Measurements from ENCODE around the gene FANCC. TPM values are rescaled to one million over a fixed set of nuclear protein-coding genes. Genes with fewer than 3 reads are reported as not detected.

Gene FANCC
- total and polyA plus RNA-seq, 2 of the 4 experiments (the other 2 are of a cell fraction), result 4.7 to 6.3 TPM

DNA sequence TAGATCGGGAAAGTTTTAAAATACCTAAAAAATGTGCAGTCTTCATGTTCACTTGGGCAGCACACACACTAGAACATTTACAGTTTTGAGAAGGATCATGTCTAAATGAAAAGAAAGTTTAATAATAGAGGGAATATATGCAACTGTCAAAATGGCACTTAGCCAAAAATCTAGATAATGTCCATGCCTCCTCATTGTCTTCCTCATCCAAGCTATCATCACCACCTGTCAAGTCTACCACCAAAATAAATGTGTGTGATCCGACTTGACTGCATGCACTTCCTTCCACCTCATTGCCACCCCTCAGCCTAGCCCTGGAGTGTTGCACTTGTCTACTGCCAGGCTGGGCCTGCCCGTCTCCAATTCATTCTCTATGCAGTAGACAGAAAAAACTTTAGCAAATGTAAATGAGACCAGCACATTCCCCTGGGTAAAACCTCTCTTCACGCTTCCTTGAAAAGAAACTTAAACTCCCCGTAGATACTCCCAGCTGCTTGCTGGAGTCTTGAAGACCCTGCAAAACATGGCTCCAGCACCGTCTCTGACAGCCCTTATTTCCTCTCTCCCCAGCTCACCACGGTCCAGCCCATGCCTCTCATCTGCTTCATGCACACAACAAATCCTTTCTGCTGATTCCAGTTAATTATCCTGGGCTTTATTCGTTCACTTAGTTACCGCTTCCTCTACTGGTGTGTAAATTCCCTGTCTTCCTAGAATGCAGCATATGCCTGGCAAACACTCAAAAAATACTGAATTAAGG lies 66.9 kb downstream of the FANCC start (continued):
- no peak for TF ChIP-seq MAFK (IDR thresholded peaks at IDR 0.05; ENCODE audit: low read depth, low read length)

DNA sequence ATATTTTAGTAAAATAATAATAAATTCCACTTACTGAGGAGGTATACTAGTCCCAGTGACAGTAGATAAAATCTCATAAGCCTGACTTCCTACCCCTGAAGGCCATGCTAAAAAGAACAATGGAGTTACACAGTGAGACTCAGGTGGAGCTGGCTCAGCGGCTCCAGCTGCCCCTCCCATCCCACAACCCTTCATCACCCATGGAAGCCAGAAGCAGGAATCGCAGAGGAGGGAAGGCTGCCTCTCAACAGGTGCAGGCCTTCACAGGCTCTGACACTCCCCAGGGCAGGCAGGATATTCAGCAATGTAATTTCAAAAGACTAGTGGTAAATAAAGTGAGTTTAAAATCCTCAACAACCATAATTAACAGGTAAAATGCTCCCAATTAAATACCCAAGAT lies 67.5 kb downstream of the FANCC start:
- H4K5ac ChIP-seq (ENCODE audit: low read depth, low read length), result no peak overlapping the region
- H3K27ac ChIP-seq (ENCODE audit: insufficient read depth, low read length), result no peak overlapping the region
- no peak overlapping the region for H3K4ac ChIP-seq (ENCODE audit: low read depth, low read length)
- ChIA-PET POLR2A (ENCODE audit: unreplicated experiment) (no interaction called here), CTCF (interaction anchor here (0.5 kb wide), 1 partner anchor 30 kb away, joined by 3 read pairs; no protein-coding TSS in a partner anchor)
- H2AFZ ChIP-seq (replicated peaks; ENCODE audit: low read length, poor library complexity), result no peak overlapping the region
- no peak overlapping the region for H2BK5ac ChIP-seq (ENCODE audit: low read depth, low read length, poor library complexity, severe bottlenecking)
- WGBS, 2 experiments (ENCODE audit: extremely low coverage in 2 of 2, insufficient read length in 1 of 2), result no CpG with 5 or more reads among the region's 2 CpGs
- no peak overlapping the region for H2BK15ac ChIP-seq (ENCODE audit: low read depth, low read length)
- H3K14ac ChIP-seq (replicated peaks; ENCODE audit: low read depth, low read length), result no peak overlapping the region
- no peaks in the 10 kb centered on the region for H3K27me3 ChIP-seq (ENCODE audit: control insufficient read depth, insufficient read depth, low read length)
- no peaks in the 10 kb centered on the region for H4K20me1 ChIP-seq (ENCODE audit: insufficient read depth, low read length)
- H3K23ac ChIP-seq (ENCODE audit: low read depth, low read length), result no peak overlapping the region
- ATAC-seq (ENCODE audit: low read depth) (no peak), DNase-seq (no peak)
- H3K56ac ChIP-seq (ENCODE audit: extremely low read depth, insufficient read depth, low read length), result no peak overlapping the region
- H3K9ac ChIP-seq (ENCODE audit: low read depth, low read length), result no peak overlapping the region
- peaks cover 3% of the 10 kb centered on the region in 2 experiments; a peak in 1 of 4 replicates for H3K79me1 ChIP-seq (ENCODE audit: low read depth in 1 of 2, low read length in 2 of 2)
- H3K9me1 ChIP-seq (ENCODE audit: insufficient read depth, low read length), result no peaks in the 10 kb centered on the region
- no peak overlapping the region for H3K4me3 ChIP-seq (ENCODE audit: insufficient read depth, low read depth, low read length)
- H3K18ac ChIP-seq (ENCODE audit: low read depth, low read length), result no peak overlapping the region
- H2AK9ac ChIP-seq (replicated peaks; ENCODE audit: low read depth, low read length, poor library complexity), result no peak overlapping the region
- H2AK5ac ChIP-seq (ENCODE audit: low read depth, low read length), result no peak overlapping the region
- H3K36me3 ChIP-seq (ENCODE audit: control insufficient read depth, insufficient read depth, low read length), result peaks cover 2% of the 10 kb centered on the region; the same call in 1 of the 2 replicates
- dilution Hi-C loops (cut with HindIII; ENCODE audit: low sequenced_read_pairs, unreplicated experiment), result no loop called here
- H2BK20ac ChIP-seq (ENCODE audit: low read depth, low read length), result no peak overlapping the region
- no peaks in the 10 kb centered on the region for H3K9me3 ChIP-seq (ENCODE audit: control insufficient read depth, insufficient read depth, low read length)
- no peak overlapping the region for H4K91ac ChIP-seq (ENCODE audit: insufficient read depth, low read depth, low read length)
- no peak overlapping the region for H2BK120ac ChIP-seq (ENCODE audit: low read depth, low read length)
- intact Hi-C loops (cut with micrococcal nuclease), result no loop called here
- H3K4me2 ChIP-seq (ENCODE audit: low read depth, low read length), result no peak overlapping the region
- BruUV-seq (replicated peaks), result no TSS peak
- no peak overlapping the region for H4K8ac ChIP-seq (ENCODE audit: low read depth in 2 of 2, low read length in 2 of 2)
- in situ Hi-C loops (cut with MboI; ENCODE audit: low sequenced_read_pairs), result no loop called here
- no peaks in the 10 kb centered on the region for H3K4me1 ChIP-seq (ENCODE audit: control insufficient read depth, insufficient read depth, low read length)
- TF ChIP-seq USF2 (IDR thresholded peaks at IDR 0.05; ENCODE audit: low read depth, low read length) (no peak), RCOR1 (IDR thresholded peaks at IDR 0.05; ENCODE audit: insufficient replicate concordance, low read length) (no peak), RFX5 (IDR thresholded peaks at IDR 0.05; ENCODE audit: low read depth, low read length) (no peak), FOS (IDR thresholded peaks at IDR 0.05; ENCODE audit: low read depth, low read length) (no peak), CTCF (conservative IDR thresholded peaks at IDR 0.05; ENCODE audit: low read depth, low read length) (no peak), BHLHE40 (IDR thresholded peaks at IDR 0.05; ENCODE audit: low read depth, low read length) (no peak), CEBPB (IDR thresholded peaks at IDR 0.05; ENCODE audit: low read depth, low read length) (no peak), MXI1 (IDR thresholded peaks at IDR 0.05; ENCODE audit: borderline replicate concordance, low read depth, low read length) (no peak), MAZ (IDR thresholded peaks at IDR 0.05; ENCODE audit: borderline replicate concordance, low read depth, low read length) (no peak), POLR2A (IDR thresholded peaks at IDR 0.05; ENCODE audit: low read depth, low read length) (no peak), MAFK (IDR thresholded peaks at IDR 0.05; ENCODE audit: low read depth, low read length) (no peak), SMC3 (IDR thresholded peaks at IDR 0.05; ENCODE audit: low read depth, low read length) (no peak)
- TF ChIP-seq, protein P1, sequence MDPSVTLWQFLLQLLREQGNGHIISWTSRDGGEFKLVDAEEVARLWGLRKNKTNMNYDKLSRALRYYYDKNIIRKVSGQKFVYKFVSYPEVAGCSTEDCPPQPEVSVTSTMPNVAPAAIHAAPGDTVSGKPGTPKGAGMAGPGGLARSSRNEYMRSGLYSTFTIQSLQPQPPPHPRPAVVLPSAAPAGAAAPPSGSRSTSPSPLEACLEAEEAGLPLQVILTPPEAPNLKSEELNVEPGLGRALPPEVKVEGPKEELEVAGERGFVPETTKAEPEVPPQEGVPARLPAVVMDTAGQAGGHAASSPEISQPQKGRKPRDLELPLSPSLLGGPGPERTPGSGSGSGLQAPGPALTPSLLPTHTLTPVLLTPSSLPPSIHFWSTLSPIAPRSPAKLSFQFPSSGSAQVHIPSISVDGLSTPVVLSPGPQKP (IDR thresholded peaks at IDR 0.05; ENCODE audit: borderline replicate concordance, low read depth, low read length), result no peak

Data from IMR-90 (cell line).